Ovary (tissue), 9 donors: ENCODE results near the gene PITPNM3. TPM values are rescaled to one million over a fixed set of nuclear protein-coding genes. Genes with fewer than 3 reads are reported as not detected.

Source experiments
- DNase-seq, 5 donors: peaks; one replicate each; pipeline ENCODE4 v3.0.0-alpha.2; 2019 to 2020
- H3K27ac ChIP-seq, 2 donors: fragments of 200-600 bp; one replicate each; pipeline versions ENCODE4 v1.5.1 to v1.8.0; 2019 to 2022
- H3K27me3 ChIP-seq: fragments of 200-600 bp; one replicate; pipeline ENCODE4 v1.8.0; 2022
- H3K36me3 ChIP-seq: fragments of 200-600 bp; sonication (generic); one replicate; pipeline ENCODE4 v1.5.1; 2019
- H3K4me1 ChIP-seq: one replicate; pipeline ENCODE4 v1.8.1; 2013; ENCODE audit warnings: mild to moderate bottlenecking, moderate library complexity; ENCODE audit not compliant: insufficient read depth
- H3K4me3 ChIP-seq: fragments of 200-600 bp; sonication (generic); one replicate; pipeline ENCODE4 v1.5.1; 2017
- H3K9me3 ChIP-seq, 2 donors: fragments of 200-600 bp in 1 of 2; sonication (generic) in 1 of 2; one replicate each; pipeline versions ENCODE4 v1.5.1 to v1.8.1; 2013 to 2019; ENCODE audit warnings: mild to moderate bottlenecking in 1 of 2, moderate library complexity in 1 of 2
- EP300 ChIP-seq: sonication (generic); formaldehyde crosslinking; IDR thresholded peaks from one replicate; pipeline ENCODE4 v1.6.1; 2017; ENCODE audit warnings: antibody characterized with exemption
- POLR2A ChIP-seq: fragments of 450-650 bp; IDR thresholded peaks from one replicate; pipeline ENCODE4 v1.6.1; 2017; ENCODE audit warnings: antibody characterized with exemption, mild to moderate bottlenecking, moderate library complexity
- WGBS, 3 donors: extraction: QIAGEN DNeasy Blood & Tissue Kit in 1 of 3; methylation state at CpG; one replicate each; pipeline versions ENCODE4 v1.1.5 to v1.1.7; 2013 to 2017; 5-methylcytosine and 5-hydroxymethylcytosine counted together
- intact Hi-C, 4 donors: fragments of 100-400 bp; cut with DNase I; formaldehyde crosslinking; loops; one replicate each; pipeline versions ENCODE4 v1.11.0 to v1.15.1; 2022 to 2023
- polyA plus RNA-seq, 2 donors: library from polyadenylated mRNA; stranded (reverse); fragments of 200-250 nt in 1 of 2; fragments of 350-450 nt in 1 of 2; fragmentation: Illumina TruSeq in 1 of 2; extraction: RNeasy Lipid Tissue Mini Kit (QIAGEN cat#74804) in 1 of 2; gene quantifications; one replicate each; pipeline ENCODE4 v1.2.3, GENCODE V29; 2013 to 2014
- total RNA-seq, 7 donors: library from RNA; depleted of rRNA in 2 of 7; stranded (reverse); fragments of >200 nt in 2 of 7; fragmentation: NEBNext Ultra II Directional in 3 of 7; extraction: Animal tissue kit (Norgen Biotek cat#: 25700) in 3 of 7; gene quantifications; one replicate each; pipeline versions ENCODE4 v1.1.0 to v1.2.4, GENCODE V29; 2016 to 2023
- TF ChIP-seq, protein P1 (sequence below), 3 donors: fragments of 450-650 bp in 2 of 3; fragments of 200-600 bp in 1 of 3; IDR thresholded peaks; one replicate each; pipeline versions ENCODE4 v1.5.1 to v1.8.0; 2016 to 2022; ENCODE audit warnings: antibody characterized with exemption in 3 of 3, mild to moderate bottlenecking in 1 of 3
- donor health status: DM: no; HTN: no; CAD: no; lungs with moderate emphysema.
- donor health status: DM: no; HTN: no; CAD: no.
- donor health status: Bipolar disorder and iron deficiency.
- donor health status: DM: yes; HTN: yes; CAD: no.
- donor health status: DM: no; HTN: no; CAD: no.
- donor health status: DM: yes; HTN: yes; CAD: no.

PITPNM3 gene
- total and polyA plus RNA-seq, 9 donors, result 10.0 to 68.7 (median 17.9) TPM

DNA sequence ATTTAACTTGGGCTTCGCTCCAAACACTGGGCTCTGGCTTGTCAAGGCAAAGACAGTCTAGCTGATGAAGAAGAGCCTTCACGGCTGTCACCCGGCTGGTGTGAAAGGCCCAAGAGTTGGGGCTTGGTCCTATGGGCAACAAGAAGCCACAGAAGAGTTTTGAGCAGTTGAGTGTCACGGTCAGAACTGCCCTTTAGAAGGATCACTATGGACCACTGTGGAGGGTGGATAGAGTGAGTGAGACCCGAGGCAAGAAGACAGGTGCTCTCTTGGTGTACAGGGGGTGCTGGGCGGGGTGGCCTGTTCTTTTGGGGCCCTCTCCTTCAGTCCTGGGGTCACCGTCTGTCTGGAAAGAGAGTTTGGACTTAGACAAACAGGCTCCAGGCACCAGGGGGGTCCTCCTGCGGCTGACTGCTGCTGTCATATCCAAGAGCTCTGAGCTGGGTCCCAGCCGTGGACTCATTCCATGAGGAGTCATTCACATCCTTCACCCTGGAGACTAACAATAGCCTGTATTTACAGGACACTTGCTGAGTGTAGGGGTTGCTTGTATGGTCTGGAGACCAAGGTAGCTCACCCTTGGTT lies 109.7 kb downstream of the PITPNM3 start:
- H3K36me3 ChIP-seq, result no peaks in the 10 kb centered on the region
- peaks cover 5% of the 10 kb centered on the region for H3K4me1 ChIP-seq
- no peak for TF ChIP-seq EP300
- TF ChIP-seq POLR2A, result no peak
- TF ChIP-seq, protein P1, sequence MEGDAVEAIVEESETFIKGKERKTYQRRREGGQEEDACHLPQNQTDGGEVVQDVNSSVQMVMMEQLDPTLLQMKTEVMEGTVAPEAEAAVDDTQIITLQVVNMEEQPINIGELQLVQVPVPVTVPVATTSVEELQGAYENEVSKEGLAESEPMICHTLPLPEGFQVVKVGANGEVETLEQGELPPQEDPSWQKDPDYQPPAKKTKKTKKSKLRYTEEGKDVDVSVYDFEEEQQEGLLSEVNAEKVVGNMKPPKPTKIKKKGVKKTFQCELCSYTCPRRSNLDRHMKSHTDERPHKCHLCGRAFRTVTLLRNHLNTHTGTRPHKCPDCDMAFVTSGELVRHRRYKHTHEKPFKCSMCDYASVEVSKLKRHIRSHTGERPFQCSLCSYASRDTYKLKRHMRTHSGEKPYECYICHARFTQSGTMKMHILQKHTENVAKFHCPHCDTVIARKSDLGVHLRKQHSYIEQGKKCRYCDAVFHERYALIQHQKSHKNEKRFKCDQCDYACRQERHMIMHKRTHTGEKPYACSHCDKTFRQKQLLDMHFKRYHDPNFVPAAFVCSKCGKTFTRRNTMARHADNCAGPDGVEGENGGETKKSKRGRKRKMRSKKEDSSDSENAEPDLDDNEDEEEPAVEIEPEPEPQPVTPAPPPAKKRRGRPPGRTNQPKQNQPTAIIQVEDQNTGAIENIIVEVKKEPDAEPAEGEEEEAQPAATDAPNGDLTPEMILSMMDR (IDR thresholded peaks at IDR 0.05), result no peak
- H3K4me3 ChIP-seq, result no peak overlapping the region
- H3K27me3 ChIP-seq, result no peaks in the 10 kb centered on the region
- no peaks in the 10 kb centered on the region for H3K9me3 ChIP-seq
- intact Hi-C loops, result no loop called here
- DNase-seq, result peak in 1 of 5 donors; percentile 9
- H3K27ac ChIP-seq, result no peak overlapping the region
- 77 to 89% (median 78%) methylated on average over 9 of the region's 9 CpGs for WGBS, 3 donors

DNA sequence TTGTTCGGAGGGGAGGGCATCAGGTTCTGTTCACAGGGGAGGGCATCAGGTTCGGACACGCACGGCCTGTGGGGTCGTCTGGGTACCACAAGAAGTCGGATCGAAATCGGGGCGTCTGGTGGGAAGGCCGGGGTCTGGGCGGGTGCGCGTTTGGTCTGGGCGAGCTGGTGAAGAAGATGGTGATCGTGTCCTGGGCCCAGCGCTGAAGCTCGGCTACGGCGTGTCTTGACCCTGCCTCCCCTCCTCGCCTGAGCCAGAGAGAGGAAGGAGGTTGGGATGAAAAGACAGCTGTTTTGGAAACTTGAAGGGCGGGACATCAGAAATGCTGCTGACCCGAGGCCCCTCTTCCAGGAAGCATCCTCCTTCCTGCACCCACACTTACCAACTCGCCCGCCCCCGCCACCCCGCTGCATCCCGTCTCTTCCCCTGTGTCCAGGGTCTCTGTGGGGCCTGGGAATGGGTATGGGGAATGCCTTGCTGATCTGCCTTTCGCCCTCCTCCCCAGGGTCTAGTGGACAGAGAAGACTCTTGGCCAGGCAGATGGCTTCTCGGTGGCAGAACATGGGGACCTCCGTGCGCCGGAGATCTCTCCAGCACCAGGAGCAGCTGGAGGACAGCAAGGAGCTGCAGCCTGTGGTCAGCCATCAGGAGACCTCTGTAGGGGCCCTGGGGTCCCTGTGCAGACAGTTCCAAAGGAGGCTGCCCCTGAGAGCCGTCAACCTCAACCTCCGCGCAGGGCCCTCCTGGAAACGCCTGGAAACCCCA lies 111.6 kb downstream of the PITPNM3 start:
- Histone ChIP-seq H3K4me3 (peak overlapping the region; percentile 2), H3K27ac (no peak overlapping the region), H3K27me3 (no peaks in the 10 kb centered on the region), H3K36me3 (no peaks in the 10 kb centered on the region), H3K9me3 (no peaks in the 10 kb centered on the region), H3K4me1 (peaks cover 3% of the 10 kb centered on the region)
- DNase-seq, result peak in 1 of 5 donors; percentile 31
- WGBS, 3 donors, result 23 to 26% (median 25%) methylated on average over 35 to 36 of the region's 36 CpGs
- intact Hi-C loops, result no loop called here
- TF ChIP-seq EP300, result no peak
- TF ChIP-seq, protein P1 (IDR thresholded peaks at IDR 0.05), result no peak
- no peak for TF ChIP-seq POLR2A

GRCh38 chr17:6443692-6444570 lies 112.4 kb downstream of the PITPNM3 start, which contains the start of gene PIMREG:
Gene PIMREG, plus strand, starts transcription at chr17:6444455. Its CDS starts 656 bp downstream, at chr17:6445111.
- H3K36me3 ChIP-seq, result no peaks in the 10 kb centered on the region
- intact Hi-C loops, result no loop called here
- H3K27ac ChIP-seq, result no peak within 1 kb of the TSS
- H3K27me3 ChIP-seq, result no peaks in the 10 kb centered on the region
- DNase-seq, result peak; percentile 91 to 97 (median 93)
- 0 to 1% (median 1%) methylated on average over 34 to 62 of the region's 62 CpGs for WGBS, 3 donors
- H3K9me3 ChIP-seq, result no peaks in the 10 kb centered on the region
- peak within 1 kb of the TSS; percentile 35 for H3K4me3 ChIP-seq
- H3K4me1 ChIP-seq, result peaks cover 3% of the 10 kb centered on the region
- TF ChIP-seq EP300 (no peak), POLR2A (no peak)
- TF ChIP-seq, protein P1 (IDR thresholded peaks at IDR 0.05), result no peak

- DNase-seq, result no peak
Measured at GRCh38 chr17:6442775-6443174, 113.6 kb downstream of the PITPNM3 start.

More at GRCh38 chr17:6442775-6443174, 113.6 kb downstream of the PITPNM3 start:
- Histone ChIP-seq H3K27ac (no peak overlapping the region), H3K4me3 (no peak overlapping the region), H3K36me3 (no peaks in the 10 kb centered on the region), H3K27me3 (no peaks in the 10 kb centered on the region), H3K4me1 (peaks cover 3% of the 10 kb centered on the region), H3K9me3 (no peaks in the 10 kb centered on the region)
- TF ChIP-seq EP300, result no peak
- no peak for TF ChIP-seq POLR2A
- TF ChIP-seq, protein P1 (IDR thresholded peaks at IDR 0.05), result no peak
- intact Hi-C loops, result no loop called here
- WGBS, 3 donors, result 61 to 76% (median 72%) methylated on average over 6 of the region's 6 CpGs
